GM23338 (cell line): ENCODE data around the gene SMTN. TPM values are rescaled to one million over a fixed set of nuclear protein-coding genes. Genes with fewer than 3 reads are reported as not detected.

Source experiments
- ATAC-seq: fragments of 200-7000 bp; cut with Tn5 transposase; 3 replicates; pipeline ENCODE4 v1.9.1; 2020
- DNase-seq: peaks from one replicate; pipeline ENCODE4 v3.0.0-alpha.2; 2015; ENCODE audit warnings: low spot score
- H2AFZ ChIP-seq: fragments of 200-600 bp; sonication (generic); 2 replicates; pipeline ENCODE4 v1.8.0; 2016; ENCODE audit warnings: antibody characterized with exemption, mild to moderate bottlenecking, moderate library complexity
- H3F3A ChIP-seq: fragments of 200-600 bp; sonication (generic); replicated peaks from 2 replicates; pipeline ENCODE4 v1.8.0; 2017; ENCODE audit warnings: antibody characterized with exemption, mixed run types, low read depth
- H3K27ac ChIP-seq: fragments of 200-600 bp; sonication (generic); 2 replicates; pipeline ENCODE4 v1.6.1; 2016; ENCODE audit warnings: low read depth
- H3K27me3 ChIP-seq: fragments of 200-600 bp; sonication (generic); 2 replicates; pipeline ENCODE4 v1.8.0; 2016; ENCODE audit warnings: mild to moderate bottlenecking, mixed run types, moderate library complexity; ENCODE audit not compliant: insufficient read depth
- H3K36me3 ChIP-seq: fragments of 200-600 bp; sonication (generic); 2 replicates; pipeline ENCODE4 v1.8.0; 2016; ENCODE audit warnings: mild to moderate bottlenecking; ENCODE audit not compliant: insufficient read depth
- H3K4me1 ChIP-seq: fragments of 200-600 bp; sonication (generic); 2 replicates; pipeline ENCODE4 v1.8.0; 2016; ENCODE audit warnings: mild to moderate bottlenecking, moderate library complexity; ENCODE audit not compliant: insufficient read depth
- H3K4me2 ChIP-seq: fragments of 200-600 bp; sonication (generic); 2 replicates; pipeline ENCODE4 v1.7.1; 2017; ENCODE audit warnings: mixed run types
- H3K4me3 ChIP-seq: fragments of 200-600 bp; sonication (generic); 2 replicates; pipeline ENCODE4 v1.6.1; 2016; ENCODE audit warnings: mixed run types
- H3K79me2 ChIP-seq: fragments of 200-600 bp; sonication (generic); replicated peaks from 2 replicates; pipeline ENCODE4 v1.8.0; 2017; ENCODE audit warnings: mild to moderate bottlenecking; ENCODE audit not compliant: insufficient read depth
- H3K9me2 ChIP-seq: fragments of 200-600 bp; sonication (generic); 2 replicates; pipeline ENCODE4 v1.8.0; 2017; ENCODE audit not compliant: insufficient read depth
- H4K20me1 ChIP-seq: fragments of 200-600 bp; sonication (generic); replicated peaks from 2 replicates; pipeline ENCODE4 v1.8.0; 2017; ENCODE audit warnings: mild to moderate bottlenecking; ENCODE audit not compliant: insufficient read depth
- H3K27ac Mint-ChIP-seq: 2 replicates; pipeline ENCODE4 v1.8.0; 2020; ENCODE audit warnings: inconsistent platforms, mild to moderate bottlenecking, moderate library complexity, mixed read lengths
- H3K27me3 Mint-ChIP-seq: 3 replicates; pipeline ENCODE4 v1.8.0; 2022; ENCODE audit warnings: low read depth, mild to moderate bottlenecking, moderate library complexity, mixed read lengths, inconsistent platforms; ENCODE audit not compliant: insufficient read depth, poor library complexity
- H3K36me3 Mint-ChIP-seq: 3 replicates; pipeline ENCODE4 v1.8.0; 2021; ENCODE audit warnings: low read depth, mild to moderate bottlenecking, inconsistent platforms, moderate library complexity, mixed read lengths
- H3K4me1 Mint-ChIP-seq: 3 replicates; pipeline ENCODE4 v1.8.0; 2020; ENCODE audit warnings: mild to moderate bottlenecking, inconsistent platforms, mixed read lengths
- H3K4me3 Mint-ChIP-seq: 3 replicates; pipeline ENCODE4 v1.8.0; 2021; ENCODE audit warnings: moderate library complexity, mild to moderate bottlenecking, inconsistent platforms, mixed read lengths
- H3K9me3 Mint-ChIP-seq: 3 replicates; pipeline ENCODE4 v1.8.0; 2020; ENCODE audit warnings: moderate library complexity, mild to moderate bottlenecking, inconsistent platforms, mixed read lengths
- CREB1 ChIP-seq: fragments of 250-450 bp; sonication (Bioruptor Pico); IDR thresholded peaks from 2 replicates; pipeline ENCODE4 v1.5.0; 2020; ENCODE audit warnings: low read depth, mild to moderate bottlenecking, moderate library complexity
- ETS1 ChIP-seq: IDR thresholded peaks from 2 replicates; pipeline ENCODE4 v1.6.1; 2016; ENCODE audit warnings: antibody characterized with exemption
- EZH2 ChIP-seq: fragments of 200-600 bp; sonication (generic); IDR thresholded peaks from one replicate; pipeline ENCODE4 v1.8.0; 2017; ENCODE audit warnings: antibody characterized with exemption, mild to moderate bottlenecking, low read depth; ENCODE audit not compliant: unreplicated experiment
- EZH2phosphoT487 ChIP-seq: fragments of 200-600 bp; sonication (generic); IDR thresholded peaks from one replicate; pipeline ENCODE4 v1.8.1; 2018; ENCODE audit warnings: antibody characterized with exemption; ENCODE audit not compliant: unreplicated experiment
- JUNB ChIP-seq: IDR thresholded peaks from one replicate; pipeline ENCODE4 v1.6.1; 2016; ENCODE audit warnings: antibody characterized with exemption; ENCODE audit not compliant: unreplicated experiment
- NANOG ChIP-seq: IDR thresholded peaks from 2 replicates; pipeline ENCODE4 v1.6.1; 2016; ENCODE audit warnings: antibody characterized with exemption, borderline replicate concordance
- POLR2AphosphoS5 ChIP-seq: IDR thresholded peaks from 2 replicates; pipeline ENCODE4 v1.6.1; 2016; ENCODE audit warnings: antibody characterized with exemption, low read depth
- STAT1 ChIP-seq: IDR thresholded peaks from one replicate; pipeline ENCODE4 v1.6.1; 2016; ENCODE audit warnings: antibody characterized with exemption; ENCODE audit not compliant: unreplicated experiment
- ZNF114 ChIP-seq: fragments of 250-450 bp; sonication (Bioruptor Pico); IDR thresholded peaks from 2 replicates; pipeline ENCODE4 v1.5.0; 2020; ENCODE audit warnings: mild to moderate bottlenecking, moderate library complexity
- ZNF331 ChIP-seq: fragments of 250-450 bp; sonication (Bioruptor Pico); IDR thresholded peaks from 2 replicates; pipeline ENCODE4 v1.5.0; 2020; ENCODE audit warnings: low read depth, mild to moderate bottlenecking, moderate library complexity
- ZNF462 ChIP-seq: fragments of 250-450 bp; sonication (Bioruptor Pico); IDR thresholded peaks from 2 replicates; pipeline ENCODE4 v1.5.0; 2020; ENCODE audit warnings: mild to moderate bottlenecking, moderate library complexity
- polyA plus RNA-seq: library from polyadenylated mRNA; unstranded; fragments of >200 nt; fragmentation: Nextera tagmentation; extraction: Ambion mirVana; gene quantifications from 2 replicates; pipeline ENCODE4 v1.2.1, GENCODE V29; 2016
- total RNA-seq: library from RNA; depleted of rRNA; stranded (reverse); fragments of >200 nt; shearing (Covaris generic); gene quantifications from 2 replicates; pipeline ENCODE4 v1.2.3, GENCODE V29; 2014
- TF ChIP-seq, protein P1 (sequence below), 2 experiments: fragments of 200-600 bp in 1 of 2; sonication (generic) in 1 of 2; conservative IDR thresholded peaks; 2 replicates each; pipeline versions ENCODE4 v1.5.1 to v1.6.1; 2016 to 2017; ENCODE audit warnings: antibody characterized with exemption in 2 of 2, low read depth in 2 of 2, mild to moderate bottlenecking in 2 of 2, moderate library complexity in 1 of 2
- TF ChIP-seq, protein P2 (sequence below): IDR thresholded peaks from one replicate; pipeline ENCODE4 v1.6.1; 2018; ENCODE audit warnings: antibody characterized with exemption; ENCODE audit not compliant: unreplicated experiment

SMTN gene
- total and polyA plus RNA-seq, 2 experiments from 2014 or later: 27.4 to 32.2 TPM

- H3K4me3 Mint-ChIP-seq: no peak overlapping the region
- no peak overlapping the region for H3K27ac Mint-ChIP-seq
- H3F3A ChIP-seq: no peaks in the 10 kb centered on the region
- no peak for ATAC-seq
- H3K9me3 Mint-ChIP-seq: peaks cover 6% of the 10 kb centered on the region
- no peaks in the 10 kb centered on the region for H3K36me3 Mint-ChIP-seq
- no peaks in the 10 kb centered on the region for H3K79me2 ChIP-seq
- H3K4me3 ChIP-seq: no peak overlapping the region
- DNase-seq: no peak
- H3K4me1 ChIP-seq: peaks cover 7% of the 10 kb centered on the region
- H3K27ac ChIP-seq: no peak overlapping the region
- no peaks in the 10 kb centered on the region for H3K9me2 ChIP-seq
- H3K27me3 Mint-ChIP-seq: peaks cover 1% of the 10 kb centered on the region
- H3K4me2 ChIP-seq: no peak overlapping the region
- no peaks in the 10 kb centered on the region for H3K36me3 ChIP-seq
- no peaks in the 10 kb centered on the region for H4K20me1 ChIP-seq
- peaks cover 13% of the 10 kb centered on the region for H3K4me1 Mint-ChIP-seq
- H2AFZ ChIP-seq: no peak overlapping the region
- TF ChIP-seq STAT1 (no peak), EZH2phosphoT487 (no peak), ETS1 (no peak), ZNF331 (CRISPR knock-in tag) (no peak), POLR2AphosphoS5 (no peak), CREB1 (CRISPR knock-in tag) (no peak), ZNF462 (no peak), NANOG (no peak), EZH2 (no peak), ZNF114 (no peak), JUNB (no peak)
- TF ChIP-seq, protein P1, sequence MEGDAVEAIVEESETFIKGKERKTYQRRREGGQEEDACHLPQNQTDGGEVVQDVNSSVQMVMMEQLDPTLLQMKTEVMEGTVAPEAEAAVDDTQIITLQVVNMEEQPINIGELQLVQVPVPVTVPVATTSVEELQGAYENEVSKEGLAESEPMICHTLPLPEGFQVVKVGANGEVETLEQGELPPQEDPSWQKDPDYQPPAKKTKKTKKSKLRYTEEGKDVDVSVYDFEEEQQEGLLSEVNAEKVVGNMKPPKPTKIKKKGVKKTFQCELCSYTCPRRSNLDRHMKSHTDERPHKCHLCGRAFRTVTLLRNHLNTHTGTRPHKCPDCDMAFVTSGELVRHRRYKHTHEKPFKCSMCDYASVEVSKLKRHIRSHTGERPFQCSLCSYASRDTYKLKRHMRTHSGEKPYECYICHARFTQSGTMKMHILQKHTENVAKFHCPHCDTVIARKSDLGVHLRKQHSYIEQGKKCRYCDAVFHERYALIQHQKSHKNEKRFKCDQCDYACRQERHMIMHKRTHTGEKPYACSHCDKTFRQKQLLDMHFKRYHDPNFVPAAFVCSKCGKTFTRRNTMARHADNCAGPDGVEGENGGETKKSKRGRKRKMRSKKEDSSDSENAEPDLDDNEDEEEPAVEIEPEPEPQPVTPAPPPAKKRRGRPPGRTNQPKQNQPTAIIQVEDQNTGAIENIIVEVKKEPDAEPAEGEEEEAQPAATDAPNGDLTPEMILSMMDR (conservative IDR thresholded peaks at IDR 0.05; ENCODE audit: low read depth in 2 of 2): no peak
- TF ChIP-seq, protein P2, sequence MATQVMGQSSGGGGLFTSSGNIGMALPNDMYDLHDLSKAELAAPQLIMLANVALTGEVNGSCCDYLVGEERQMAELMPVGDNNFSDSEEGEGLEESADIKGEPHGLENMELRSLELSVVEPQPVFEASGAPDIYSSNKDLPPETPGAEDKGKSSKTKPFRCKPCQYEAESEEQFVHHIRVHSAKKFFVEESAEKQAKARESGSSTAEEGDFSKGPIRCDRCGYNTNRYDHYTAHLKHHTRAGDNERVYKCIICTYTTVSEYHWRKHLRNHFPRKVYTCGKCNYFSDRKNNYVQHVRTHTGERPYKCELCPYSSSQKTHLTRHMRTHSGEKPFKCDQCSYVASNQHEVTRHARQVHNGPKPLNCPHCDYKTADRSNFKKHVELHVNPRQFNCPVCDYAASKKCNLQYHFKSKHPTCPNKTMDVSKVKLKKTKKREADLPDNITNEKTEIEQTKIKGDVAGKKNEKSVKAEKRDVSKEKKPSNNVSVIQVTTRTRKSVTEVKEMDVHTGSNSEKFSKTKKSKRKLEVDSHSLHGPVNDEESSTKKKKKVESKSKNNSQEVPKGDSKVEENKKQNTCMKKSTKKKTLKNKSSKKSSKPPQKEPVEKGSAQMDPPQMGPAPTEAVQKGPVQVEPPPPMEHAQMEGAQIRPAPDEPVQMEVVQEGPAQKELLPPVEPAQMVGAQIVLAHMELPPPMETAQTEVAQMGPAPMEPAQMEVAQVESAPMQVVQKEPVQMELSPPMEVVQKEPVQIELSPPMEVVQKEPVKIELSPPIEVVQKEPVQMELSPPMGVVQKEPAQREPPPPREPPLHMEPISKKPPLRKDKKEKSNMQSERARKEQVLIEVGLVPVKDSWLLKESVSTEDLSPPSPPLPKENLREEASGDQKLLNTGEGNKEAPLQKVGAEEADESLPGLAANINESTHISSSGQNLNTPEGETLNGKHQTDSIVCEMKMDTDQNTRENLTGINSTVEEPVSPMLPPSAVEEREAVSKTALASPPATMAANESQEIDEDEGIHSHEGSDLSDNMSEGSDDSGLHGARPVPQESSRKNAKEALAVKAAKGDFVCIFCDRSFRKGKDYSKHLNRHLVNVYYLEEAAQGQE: no peak
- no peaks in the 10 kb centered on the region for H3K27me3 ChIP-seq
These were observed 32.5 kb upstream of the SMTN start for GRCh38 chr22:31048570-31048969.
